PC-3 (cell line): Measurements from ENCODE around the gene SPDYE2B.
"Not testable (repeated sequence)": the region's sequence is repeated elsewhere in the genome, so short reads cannot be mapped to it uniquely, and the experiment has no call there.

Experiments used
- EZH2 ChIP-seq: fragments of 300-600 bp; sonication (generic); IDR thresholded peaks from one replicate; pipeline ENCODE4 v1.6.1; 2017; ENCODE audit warnings: antibody characterized with exemption, mild to moderate bottlenecking, low read length; ENCODE audit not compliant: unreplicated experiment
- TF ChIP-seq, protein P1 (sequence below): fragments of 300-600 bp; sonication (generic); conservative IDR thresholded peaks from 2 replicates; pipeline ENCODE4 v1.5.1; 2017; ENCODE audit warnings: antibody characterized with exemption, low read depth, mild to moderate bottlenecking, low read length

DNA sequence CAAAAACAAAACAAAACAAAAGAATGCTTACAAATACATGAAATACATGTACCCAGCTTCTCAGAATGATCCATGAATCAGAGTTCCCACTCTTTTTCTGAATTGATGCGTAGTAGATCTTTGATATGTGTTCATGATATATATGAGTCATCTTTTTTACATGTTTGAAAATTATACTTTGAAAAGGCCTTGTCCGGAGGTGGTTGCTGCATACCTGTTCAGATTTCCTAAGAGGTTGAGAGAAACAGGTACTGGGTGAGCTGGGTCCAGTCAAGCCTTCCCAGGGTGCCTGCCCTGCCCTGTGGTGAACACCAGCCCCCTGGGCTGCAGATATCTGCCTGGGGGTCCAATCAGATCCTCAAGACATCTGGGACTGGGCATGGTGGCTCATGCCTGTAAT is 25.4 kb downstream of the SPDYE2B start:
- TF ChIP-seq, protein P1, sequence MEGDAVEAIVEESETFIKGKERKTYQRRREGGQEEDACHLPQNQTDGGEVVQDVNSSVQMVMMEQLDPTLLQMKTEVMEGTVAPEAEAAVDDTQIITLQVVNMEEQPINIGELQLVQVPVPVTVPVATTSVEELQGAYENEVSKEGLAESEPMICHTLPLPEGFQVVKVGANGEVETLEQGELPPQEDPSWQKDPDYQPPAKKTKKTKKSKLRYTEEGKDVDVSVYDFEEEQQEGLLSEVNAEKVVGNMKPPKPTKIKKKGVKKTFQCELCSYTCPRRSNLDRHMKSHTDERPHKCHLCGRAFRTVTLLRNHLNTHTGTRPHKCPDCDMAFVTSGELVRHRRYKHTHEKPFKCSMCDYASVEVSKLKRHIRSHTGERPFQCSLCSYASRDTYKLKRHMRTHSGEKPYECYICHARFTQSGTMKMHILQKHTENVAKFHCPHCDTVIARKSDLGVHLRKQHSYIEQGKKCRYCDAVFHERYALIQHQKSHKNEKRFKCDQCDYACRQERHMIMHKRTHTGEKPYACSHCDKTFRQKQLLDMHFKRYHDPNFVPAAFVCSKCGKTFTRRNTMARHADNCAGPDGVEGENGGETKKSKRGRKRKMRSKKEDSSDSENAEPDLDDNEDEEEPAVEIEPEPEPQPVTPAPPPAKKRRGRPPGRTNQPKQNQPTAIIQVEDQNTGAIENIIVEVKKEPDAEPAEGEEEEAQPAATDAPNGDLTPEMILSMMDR = not testable (repeated sequence)
- not testable (repeated sequence) for TF ChIP-seq EZH2
